GM23338 (cell line): ENCODE data around the gene CALR3. TPM values are rescaled to one million over a fixed set of nuclear protein-coding genes. Genes with fewer than 3 reads are reported as not detected.

Experiments
- NANOG ChIP-seq: IDR thresholded peaks from 2 replicates; pipeline ENCODE4 v1.6.1; 2016; ENCODE audit warnings: antibody characterized with exemption, borderline replicate concordance
- POLR2AphosphoS5 ChIP-seq: IDR thresholded peaks from 2 replicates; pipeline ENCODE4 v1.6.1; 2016; ENCODE audit warnings: antibody characterized with exemption, low read depth
- ZNF331 ChIP-seq: fragments of 250-450 bp; sonication (Bioruptor Pico); IDR thresholded peaks from 2 replicates; pipeline ENCODE4 v1.5.0; 2020; ENCODE audit warnings: low read depth, mild to moderate bottlenecking, moderate library complexity
- ZNF462 ChIP-seq: fragments of 250-450 bp; sonication (Bioruptor Pico); IDR thresholded peaks from 2 replicates; pipeline ENCODE4 v1.5.0; 2020; ENCODE audit warnings: mild to moderate bottlenecking, moderate library complexity
- polyA plus RNA-seq: library from polyadenylated mRNA; unstranded; fragments of >200 nt; fragmentation: Nextera tagmentation; extraction: Ambion mirVana; gene quantifications from 2 replicates; pipeline ENCODE4 v1.2.1, GENCODE V29; 2016
- small RNA-seq: library from RNA; depleted of rRNA; stranded (forward); fragments of <200 nt; gene quantifications from one replicate; pipeline ENCODE3, GENCODE V24; 2014; ENCODE audit warnings: low replicate concordance
- total RNA-seq: library from RNA; depleted of rRNA; stranded (reverse); fragments of >200 nt; shearing (Covaris generic); gene quantifications from 2 replicates; pipeline ENCODE4 v1.2.3, GENCODE V29; 2014; rRNA removed

CALR3 gene
- total and polyA plus RNA-seq, 2 experiments from 2014 or later = 0.42 to 0.66 TPM

- TF ChIP-seq ZNF462 (CRISPR knock-in tag) (no peak), NANOG (no peak), POLR2AphosphoS5 (no peak), ZNF331 (CRISPR knock-in tag) (no peak)
Measured at GRCh38 chr19:16429066-16429758, 66.8 kb downstream of the CALR3 start (continued).

Small RNAs within 50 kb of the gene (small RNA-seq; reads per million reads assigned to genes)
- not detected for gene RN7SL146P

Other genes starting within 250 kb of the CALR3 start
- 0.89 and 0.90 TPM in 2 replicates for gene KLF2, start 171.3 kb downstream of the CALR3 start, total RNA-seq
- gene KLF2, start 171.3 kb downstream of the CALR3 start, polyA plus RNA-seq = 0.43 TPM in 1 of 2 replicates, not detected in the other
- 23.9 and 25.7 TPM in 2 replicates for gene EPS15L1, start 24.2 kb downstream of the CALR3 start, total RNA-seq
- 31.3 and 32.5 TPM in 2 replicates for gene EPS15L1, start 24.2 kb downstream of the CALR3 start, polyA plus RNA-seq
- gene C19orf44, start 227 bp upstream of the CALR3 start, total RNA-seq = 4.0 and 5.9 TPM in 2 replicates
- 1.5 and 2.5 TPM in 2 replicates for gene C19orf44, start 227 bp upstream of the CALR3 start, polyA plus RNA-seq
- 31.0 and 31.6 TPM in 2 replicates for gene CHERP, start 46.3 kb upstream of the CALR3 start, total RNA-seq
- 37.5 and 41.2 TPM in 2 replicates for gene CHERP, start 46.3 kb upstream of the CALR3 start, polyA plus RNA-seq
- 24.1 and 30.3 TPM in 2 replicates for gene SLC35E1, start 76.2 kb upstream of the CALR3 start, total RNA-seq
- 16.2 and 17.0 TPM in 2 replicates for gene SLC35E1, start 76.2 kb upstream of the CALR3 start, polyA plus RNA-seq
- gene MED26, start 132.0 kb upstream of the CALR3 start, total RNA-seq = 13.1 and 15.4 TPM in 2 replicates
- 7.4 and 8.6 TPM in 2 replicates for gene MED26, start 132.0 kb upstream of the CALR3 start, polyA plus RNA-seq
- 64.2 and 81.7 TPM in 2 replicates for gene SMIM7, start 164.0 kb upstream of the CALR3 start, total RNA-seq
- 84.5 and 91.3 TPM in 2 replicates for gene SMIM7, start 164.0 kb upstream of the CALR3 start, polyA plus RNA-seq
- 11.3 and 14.1 TPM in 2 replicates for gene TMEM38A, start 165.0 kb upstream of the CALR3 start, total RNA-seq
- 5.9 and 7.6 TPM in 2 replicates for gene TMEM38A, start 165.0 kb upstream of the CALR3 start, polyA plus RNA-seq
- gene NWD1, start 223.7 kb upstream of the CALR3 start, total RNA-seq = 0.03 TPM in 1 of 2 replicates, not detected in the other
- gene NWD1, start 223.7 kb upstream of the CALR3 start, polyA plus RNA-seq = 0.06 TPM in 1 of 2 replicates, not detected in the other